ENCODE results near the gene ANKRD12.

DNA sequence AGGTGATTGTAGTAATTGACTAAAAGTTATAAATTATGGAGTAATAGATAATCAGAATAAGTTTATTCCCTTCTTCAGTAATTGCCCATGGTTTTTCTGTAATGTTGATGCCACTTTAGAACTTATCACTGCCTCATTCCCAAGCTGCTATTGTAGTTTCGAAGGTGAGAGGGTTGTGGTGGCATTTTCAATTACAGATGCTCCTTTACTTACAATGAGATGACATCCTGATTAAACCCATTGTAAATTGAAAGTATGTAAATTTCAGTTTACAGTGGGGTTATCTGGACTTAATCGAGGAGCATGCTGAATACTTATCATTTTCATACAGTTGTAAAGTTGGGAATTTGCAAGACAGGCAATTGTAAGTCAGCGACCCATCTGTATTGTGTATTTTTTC, 31.2 kb upstream of the ANKRD12 start:
- TF ChIP-seq, protein P1, sequence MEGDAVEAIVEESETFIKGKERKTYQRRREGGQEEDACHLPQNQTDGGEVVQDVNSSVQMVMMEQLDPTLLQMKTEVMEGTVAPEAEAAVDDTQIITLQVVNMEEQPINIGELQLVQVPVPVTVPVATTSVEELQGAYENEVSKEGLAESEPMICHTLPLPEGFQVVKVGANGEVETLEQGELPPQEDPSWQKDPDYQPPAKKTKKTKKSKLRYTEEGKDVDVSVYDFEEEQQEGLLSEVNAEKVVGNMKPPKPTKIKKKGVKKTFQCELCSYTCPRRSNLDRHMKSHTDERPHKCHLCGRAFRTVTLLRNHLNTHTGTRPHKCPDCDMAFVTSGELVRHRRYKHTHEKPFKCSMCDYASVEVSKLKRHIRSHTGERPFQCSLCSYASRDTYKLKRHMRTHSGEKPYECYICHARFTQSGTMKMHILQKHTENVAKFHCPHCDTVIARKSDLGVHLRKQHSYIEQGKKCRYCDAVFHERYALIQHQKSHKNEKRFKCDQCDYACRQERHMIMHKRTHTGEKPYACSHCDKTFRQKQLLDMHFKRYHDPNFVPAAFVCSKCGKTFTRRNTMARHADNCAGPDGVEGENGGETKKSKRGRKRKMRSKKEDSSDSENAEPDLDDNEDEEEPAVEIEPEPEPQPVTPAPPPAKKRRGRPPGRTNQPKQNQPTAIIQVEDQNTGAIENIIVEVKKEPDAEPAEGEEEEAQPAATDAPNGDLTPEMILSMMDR (conservative IDR thresholded peaks at IDR 0.05; ENCODE audit: low read depth in 2 of 2) = no peak
- TF ChIP-seq ZNF114 (CRISPR knock-in tag; IDR thresholded peaks at IDR 0.05) (no peak), POLR2AphosphoS5 (IDR thresholded peaks at IDR 0.05; ENCODE audit: low read depth) (no peak), EZH2 (IDR thresholded peaks at IDR 0.05; ENCODE audit: low read depth, unreplicated experiment) (no peak), JUNB (IDR thresholded peaks at IDR 0.05; ENCODE audit: unreplicated experiment) (no peak), CREB1 (CRISPR knock-in tag; IDR thresholded peaks at IDR 0.05; ENCODE audit: low read depth) (no peak), STAT1 (IDR thresholded peaks at IDR 0.05; ENCODE audit: unreplicated experiment) (no peak), EZH2phosphoT487 (IDR thresholded peaks at IDR 0.05; ENCODE audit: unreplicated experiment) (no peak), NANOG (IDR thresholded peaks at IDR 0.05; ENCODE audit: borderline replicate concordance) (no peak), ZNF331 (CRISPR knock-in tag; IDR thresholded peaks at IDR 0.05; ENCODE audit: low read depth) (no peak)
- TF ChIP-seq, protein P2, sequence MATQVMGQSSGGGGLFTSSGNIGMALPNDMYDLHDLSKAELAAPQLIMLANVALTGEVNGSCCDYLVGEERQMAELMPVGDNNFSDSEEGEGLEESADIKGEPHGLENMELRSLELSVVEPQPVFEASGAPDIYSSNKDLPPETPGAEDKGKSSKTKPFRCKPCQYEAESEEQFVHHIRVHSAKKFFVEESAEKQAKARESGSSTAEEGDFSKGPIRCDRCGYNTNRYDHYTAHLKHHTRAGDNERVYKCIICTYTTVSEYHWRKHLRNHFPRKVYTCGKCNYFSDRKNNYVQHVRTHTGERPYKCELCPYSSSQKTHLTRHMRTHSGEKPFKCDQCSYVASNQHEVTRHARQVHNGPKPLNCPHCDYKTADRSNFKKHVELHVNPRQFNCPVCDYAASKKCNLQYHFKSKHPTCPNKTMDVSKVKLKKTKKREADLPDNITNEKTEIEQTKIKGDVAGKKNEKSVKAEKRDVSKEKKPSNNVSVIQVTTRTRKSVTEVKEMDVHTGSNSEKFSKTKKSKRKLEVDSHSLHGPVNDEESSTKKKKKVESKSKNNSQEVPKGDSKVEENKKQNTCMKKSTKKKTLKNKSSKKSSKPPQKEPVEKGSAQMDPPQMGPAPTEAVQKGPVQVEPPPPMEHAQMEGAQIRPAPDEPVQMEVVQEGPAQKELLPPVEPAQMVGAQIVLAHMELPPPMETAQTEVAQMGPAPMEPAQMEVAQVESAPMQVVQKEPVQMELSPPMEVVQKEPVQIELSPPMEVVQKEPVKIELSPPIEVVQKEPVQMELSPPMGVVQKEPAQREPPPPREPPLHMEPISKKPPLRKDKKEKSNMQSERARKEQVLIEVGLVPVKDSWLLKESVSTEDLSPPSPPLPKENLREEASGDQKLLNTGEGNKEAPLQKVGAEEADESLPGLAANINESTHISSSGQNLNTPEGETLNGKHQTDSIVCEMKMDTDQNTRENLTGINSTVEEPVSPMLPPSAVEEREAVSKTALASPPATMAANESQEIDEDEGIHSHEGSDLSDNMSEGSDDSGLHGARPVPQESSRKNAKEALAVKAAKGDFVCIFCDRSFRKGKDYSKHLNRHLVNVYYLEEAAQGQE (IDR thresholded peaks at IDR 0.05; ENCODE audit: unreplicated experiment) = no peak
